Mammary epithelial cell (primary cell): ENCODE measurements around the gene PCBP3.

Experiments
- EZH2 ChIP-seq: IDR thresholded peaks from 2 replicates; pipeline ENCODE4 v1.6.1; 2012; ENCODE audit warnings: low read length, inconsistent platforms, borderline replicate concordance
- TF ChIP-seq, protein P1 (sequence below), 2 donors: IDR thresholded peaks in 1 of 2; conservative IDR thresholded peaks in 1 of 2; 2 replicates each; pipeline ENCODE4 v1.5.1; 2011 to 2012; ENCODE audit warnings: inconsistent platforms in 2 of 2, low read length in 2 of 2, mild to moderate bottlenecking in 2 of 2, control low read depth in 1 of 2, low read depth in 1 of 2; ENCODE audit not compliant: insufficient read depth in 1 of 2; ENCODE audit errors: extremely low read depth in 1 of 2

DNA sequence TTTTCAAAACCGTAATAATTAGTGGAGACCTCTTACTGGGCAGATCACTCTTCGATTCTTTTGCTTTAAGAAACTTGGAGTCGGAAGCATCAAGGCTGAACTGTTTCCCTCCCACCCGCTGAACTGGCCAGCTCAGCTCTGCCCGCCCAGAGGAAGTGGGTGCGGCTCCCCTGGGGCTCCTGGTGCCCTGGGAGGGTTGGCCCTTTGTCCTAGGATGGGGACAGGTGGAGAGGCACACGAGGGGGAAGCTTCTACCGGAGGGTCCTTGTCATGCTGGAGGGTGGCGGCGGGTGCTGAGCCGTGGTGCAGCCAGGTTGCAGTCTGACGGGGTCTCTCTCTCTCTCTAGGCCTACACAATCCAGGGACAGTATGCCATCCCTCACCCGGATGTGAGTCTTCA lies 273.7 kb downstream of the PCBP3 start:
- TF ChIP-seq, protein P1, sequence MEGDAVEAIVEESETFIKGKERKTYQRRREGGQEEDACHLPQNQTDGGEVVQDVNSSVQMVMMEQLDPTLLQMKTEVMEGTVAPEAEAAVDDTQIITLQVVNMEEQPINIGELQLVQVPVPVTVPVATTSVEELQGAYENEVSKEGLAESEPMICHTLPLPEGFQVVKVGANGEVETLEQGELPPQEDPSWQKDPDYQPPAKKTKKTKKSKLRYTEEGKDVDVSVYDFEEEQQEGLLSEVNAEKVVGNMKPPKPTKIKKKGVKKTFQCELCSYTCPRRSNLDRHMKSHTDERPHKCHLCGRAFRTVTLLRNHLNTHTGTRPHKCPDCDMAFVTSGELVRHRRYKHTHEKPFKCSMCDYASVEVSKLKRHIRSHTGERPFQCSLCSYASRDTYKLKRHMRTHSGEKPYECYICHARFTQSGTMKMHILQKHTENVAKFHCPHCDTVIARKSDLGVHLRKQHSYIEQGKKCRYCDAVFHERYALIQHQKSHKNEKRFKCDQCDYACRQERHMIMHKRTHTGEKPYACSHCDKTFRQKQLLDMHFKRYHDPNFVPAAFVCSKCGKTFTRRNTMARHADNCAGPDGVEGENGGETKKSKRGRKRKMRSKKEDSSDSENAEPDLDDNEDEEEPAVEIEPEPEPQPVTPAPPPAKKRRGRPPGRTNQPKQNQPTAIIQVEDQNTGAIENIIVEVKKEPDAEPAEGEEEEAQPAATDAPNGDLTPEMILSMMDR (conservative IDR thresholded peaks at IDR 0.05 in 1 of 2, IDR thresholded peaks at IDR 0.05 in 1 of 2; ENCODE audit: extremely low read depth in 1 of 2, insufficient read depth in 1 of 2, low read depth in 1 of 2, low read length in 2 of 2) = no peak
- no peak for TF ChIP-seq EZH2
